Measurements from ENCODE around the gene PIK3AP1.

DNA sequence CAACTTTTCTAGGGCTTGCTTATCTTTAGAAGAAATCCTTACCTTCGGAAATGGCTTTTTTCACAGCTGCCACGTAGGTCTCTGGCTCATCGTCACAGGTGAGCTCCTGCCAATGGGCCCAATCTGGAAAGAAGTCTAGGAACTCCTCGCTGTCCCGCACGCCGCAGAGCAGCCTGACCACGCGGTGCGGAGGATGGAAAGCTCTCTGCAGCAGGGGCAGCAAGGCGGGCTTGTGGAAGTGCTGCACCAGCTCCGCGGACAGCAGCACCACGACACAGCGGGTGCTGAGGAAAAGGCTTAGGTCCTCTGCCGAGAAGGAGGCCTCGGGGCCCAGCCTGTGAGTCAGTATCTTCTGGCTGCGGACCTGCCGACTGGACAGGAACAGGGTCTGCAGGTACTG is 10.8 kb downstream of the PIK3AP1 start:
- TF ChIP-seq, protein P1, sequence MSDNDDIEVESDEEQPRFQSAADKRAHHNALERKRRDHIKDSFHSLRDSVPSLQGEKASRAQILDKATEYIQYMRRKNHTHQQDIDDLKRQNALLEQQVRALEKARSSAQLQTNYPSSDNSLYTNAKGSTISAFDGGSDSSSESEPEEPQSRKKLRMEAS (IDR thresholded peaks at IDR 0.05): no peak
- no peak for TF ChIP-seq RAD21 (IDR thresholded peaks at IDR 0.05; ENCODE audit: low read depth)
- TF ChIP-seq, protein P2, sequence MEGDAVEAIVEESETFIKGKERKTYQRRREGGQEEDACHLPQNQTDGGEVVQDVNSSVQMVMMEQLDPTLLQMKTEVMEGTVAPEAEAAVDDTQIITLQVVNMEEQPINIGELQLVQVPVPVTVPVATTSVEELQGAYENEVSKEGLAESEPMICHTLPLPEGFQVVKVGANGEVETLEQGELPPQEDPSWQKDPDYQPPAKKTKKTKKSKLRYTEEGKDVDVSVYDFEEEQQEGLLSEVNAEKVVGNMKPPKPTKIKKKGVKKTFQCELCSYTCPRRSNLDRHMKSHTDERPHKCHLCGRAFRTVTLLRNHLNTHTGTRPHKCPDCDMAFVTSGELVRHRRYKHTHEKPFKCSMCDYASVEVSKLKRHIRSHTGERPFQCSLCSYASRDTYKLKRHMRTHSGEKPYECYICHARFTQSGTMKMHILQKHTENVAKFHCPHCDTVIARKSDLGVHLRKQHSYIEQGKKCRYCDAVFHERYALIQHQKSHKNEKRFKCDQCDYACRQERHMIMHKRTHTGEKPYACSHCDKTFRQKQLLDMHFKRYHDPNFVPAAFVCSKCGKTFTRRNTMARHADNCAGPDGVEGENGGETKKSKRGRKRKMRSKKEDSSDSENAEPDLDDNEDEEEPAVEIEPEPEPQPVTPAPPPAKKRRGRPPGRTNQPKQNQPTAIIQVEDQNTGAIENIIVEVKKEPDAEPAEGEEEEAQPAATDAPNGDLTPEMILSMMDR (IDR thresholded peaks at IDR 0.05 in 2 of 3, conservative IDR thresholded peaks at IDR 0.05 in 1 of 3; ENCODE audit: borderline replicate concordance in 1 of 3, insufficient read depth in 1 of 3, low read depth in 2 of 3, low read length in 2 of 3): no peak

All from HCT116 (cell line).